ENCODE measurements around the gene PTS.

- TF ChIP-seq CTCF (IDR thresholded peaks at IDR 0.05) (no peak), POLR2A (IDR thresholded peaks at IDR 0.05) (no peak)
Measured at GRCh38 chr11:112229159-112229558, 2.9 kb downstream of the PTS start.

Data from esophagus squamous epithelium (tissue), 4 donors.